ENCODE data around the gene CDKAL1. TPM values are rescaled to one million over a fixed set of nuclear protein-coding genes. Genes with fewer than 3 reads are reported as not detected.

The CDKAL1 gene
- total RNA-seq, 1 experiment from 2014 or later, result 13.8 TPM

DNA sequence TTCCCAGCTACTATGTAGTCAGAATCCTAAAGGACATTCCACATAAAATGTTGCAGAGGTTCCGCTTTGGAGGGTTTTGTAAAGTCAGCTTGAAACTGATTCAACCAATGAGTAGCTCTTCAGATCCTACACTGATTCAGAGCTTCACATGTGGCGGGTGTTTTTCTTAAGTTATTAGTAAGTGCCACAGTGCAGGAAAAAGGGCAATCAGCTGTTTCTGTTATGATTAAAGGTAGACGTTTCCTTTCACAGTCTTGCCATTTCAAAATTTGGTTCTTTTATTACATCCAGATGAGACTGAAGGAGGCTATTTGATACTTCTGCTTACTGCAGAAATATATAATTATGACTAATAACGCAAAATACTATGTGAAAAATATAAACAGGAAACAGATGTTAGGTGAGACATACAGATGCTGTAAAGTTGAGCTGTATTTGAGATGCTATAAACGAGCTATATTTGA lies 443.9 kb downstream of the CDKAL1 start:
- CTCF ChIA-PET, result no interaction called here
- intact Hi-C loops (cut with micrococcal nuclease), result no loop called here
- DNase-seq (no peak), ATAC-seq (no peak)
- Histone ChIP-seq H3K27ac (ENCODE audit: low read length) (no peak overlapping the region), H3K9ac (ENCODE audit: low read length) (no peak overlapping the region), H3K36me3 (ENCODE audit: low read depth, low read length) (no peaks in the 10 kb centered on the region), H3K79me2 (ENCODE audit: low read length) (no peaks in the 10 kb centered on the region), H2AFZ (ENCODE audit: low read length) (no peak overlapping the region), H3K9me2 (replicated peaks; ENCODE audit: low read length) (no peaks in the 10 kb centered on the region), H3K27me3 (ENCODE audit: low read length) (no peaks in the 10 kb centered on the region), H3K9me3 (ENCODE audit: low read length) (no peaks in the 10 kb centered on the region), H3F3A (ENCODE audit: low read length, unreplicated experiment) (no peaks in the 10 kb centered on the region), H3K4me3 (ENCODE audit: low read length) (no peak overlapping the region), H3K4me2 (ENCODE audit: low read length) (no peak overlapping the region), H4K20me1 (ENCODE audit: low read length) (no peaks in the 10 kb centered on the region), H3K4me1 (ENCODE audit: insufficient read depth, low read length) (no peaks in the 10 kb centered on the region)
- TF ChIP-seq, protein P1, sequence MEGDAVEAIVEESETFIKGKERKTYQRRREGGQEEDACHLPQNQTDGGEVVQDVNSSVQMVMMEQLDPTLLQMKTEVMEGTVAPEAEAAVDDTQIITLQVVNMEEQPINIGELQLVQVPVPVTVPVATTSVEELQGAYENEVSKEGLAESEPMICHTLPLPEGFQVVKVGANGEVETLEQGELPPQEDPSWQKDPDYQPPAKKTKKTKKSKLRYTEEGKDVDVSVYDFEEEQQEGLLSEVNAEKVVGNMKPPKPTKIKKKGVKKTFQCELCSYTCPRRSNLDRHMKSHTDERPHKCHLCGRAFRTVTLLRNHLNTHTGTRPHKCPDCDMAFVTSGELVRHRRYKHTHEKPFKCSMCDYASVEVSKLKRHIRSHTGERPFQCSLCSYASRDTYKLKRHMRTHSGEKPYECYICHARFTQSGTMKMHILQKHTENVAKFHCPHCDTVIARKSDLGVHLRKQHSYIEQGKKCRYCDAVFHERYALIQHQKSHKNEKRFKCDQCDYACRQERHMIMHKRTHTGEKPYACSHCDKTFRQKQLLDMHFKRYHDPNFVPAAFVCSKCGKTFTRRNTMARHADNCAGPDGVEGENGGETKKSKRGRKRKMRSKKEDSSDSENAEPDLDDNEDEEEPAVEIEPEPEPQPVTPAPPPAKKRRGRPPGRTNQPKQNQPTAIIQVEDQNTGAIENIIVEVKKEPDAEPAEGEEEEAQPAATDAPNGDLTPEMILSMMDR (conservative IDR thresholded peaks at IDR 0.05; ENCODE audit: low read depth, low read length), result no peak
- TF ChIP-seq EZH2 (IDR thresholded peaks at IDR 0.05; ENCODE audit: low read length, unreplicated experiment) (no peak), EZH2phosphoT487 (IDR thresholded peaks at IDR 0.05; ENCODE audit: borderline replicate concordance, low read length) (no peak)
- POLR2A ChIA-PET (ENCODE audit: unreplicated experiment), result no interaction called here
- BruUV-seq (replicated peaks), result no TSS peak

DNA sequence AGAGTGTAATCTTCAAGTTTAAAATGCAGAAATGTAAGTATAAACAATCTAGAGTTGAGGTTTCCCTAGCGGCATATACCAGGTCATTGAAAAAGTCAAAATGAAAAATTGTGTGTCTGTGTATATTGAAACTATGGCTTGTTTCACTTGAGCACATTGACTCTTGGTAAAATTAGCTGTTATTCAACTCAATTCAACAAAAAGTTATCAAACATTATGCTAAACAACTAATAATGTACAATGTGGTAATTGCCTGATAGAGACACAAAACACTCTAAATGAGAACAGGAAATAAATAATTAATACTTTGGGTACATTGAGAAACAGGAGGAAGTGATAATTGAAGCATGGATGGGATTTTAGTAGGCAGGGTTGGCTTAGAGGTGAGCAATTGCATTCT lies 444.8 kb downstream of the CDKAL1 start:
- no peak for TF ChIP-seq EZH2phosphoT487 (IDR thresholded peaks at IDR 0.05; ENCODE audit: borderline replicate concordance, low read length)
- TF ChIP-seq, protein P1 (conservative IDR thresholded peaks at IDR 0.05; ENCODE audit: low read depth, low read length), result no peak
- no peak for TF ChIP-seq EZH2 (IDR thresholded peaks at IDR 0.05; ENCODE audit: low read length, unreplicated experiment)
- BruUV-seq (replicated peaks), result no TSS peak
- no peaks in the 10 kb centered on the region for H3K27me3 ChIP-seq (ENCODE audit: low read length)
- no peaks in the 10 kb centered on the region for H3F3A ChIP-seq (ENCODE audit: low read length, unreplicated experiment)
- H3K9me2 ChIP-seq (replicated peaks; ENCODE audit: low read length), result no peaks in the 10 kb centered on the region
- ChIA-PET POLR2A (ENCODE audit: unreplicated experiment) (no interaction called here), CTCF (no interaction called here)
- no peak for ATAC-seq
- no peaks in the 10 kb centered on the region for H3K4me1 ChIP-seq (ENCODE audit: insufficient read depth, low read length)
- H2AFZ ChIP-seq (ENCODE audit: low read length), result no peak overlapping the region
- DNase-seq, result no peak
- no peak overlapping the region for H3K4me3 ChIP-seq (ENCODE audit: low read length)
- no peak overlapping the region for H3K4me2 ChIP-seq (ENCODE audit: low read length)
- no peaks in the 10 kb centered on the region for H3K9me3 ChIP-seq (ENCODE audit: low read length)
- no peaks in the 10 kb centered on the region for H4K20me1 ChIP-seq (ENCODE audit: low read length)
- intact Hi-C loops (cut with micrococcal nuclease), result no loop called here
- no peaks in the 10 kb centered on the region for H3K36me3 ChIP-seq (ENCODE audit: low read depth, low read length)
- no peak overlapping the region for H3K27ac ChIP-seq (ENCODE audit: low read length)
- H3K9ac ChIP-seq (ENCODE audit: low read length), result no peak overlapping the region
- no peaks in the 10 kb centered on the region for H3K79me2 ChIP-seq (ENCODE audit: low read length)

DNA sequence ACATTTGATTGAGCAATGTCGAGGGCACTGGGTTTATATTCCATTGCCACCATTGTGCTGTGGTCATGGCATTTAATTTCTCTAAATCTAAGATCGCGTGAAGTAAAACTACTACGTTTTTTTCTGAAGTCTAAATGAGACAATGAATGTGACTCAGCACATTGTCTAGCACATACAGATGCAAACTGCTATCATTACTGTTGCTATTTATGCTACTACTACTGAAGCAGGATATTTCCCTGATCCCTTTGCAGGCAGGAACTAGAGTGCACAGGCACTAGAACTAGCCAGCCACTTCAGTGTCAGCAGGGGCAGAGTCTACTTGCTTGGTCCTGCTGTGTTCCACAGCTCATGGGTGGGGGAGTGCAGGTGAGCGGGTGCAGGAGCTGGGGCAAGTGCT lies 449.7 kb downstream of the CDKAL1 start:
- CTCF ChIA-PET, result no interaction called here
- POLR2A ChIA-PET (ENCODE audit: unreplicated experiment), result no interaction called here
- no TSS peak for BruUV-seq (replicated peaks)
- no peak overlapping the region for H3K27ac ChIP-seq (ENCODE audit: low read length)
- ATAC-seq (no peak), DNase-seq (no peak)
- no peak overlapping the region for H3K4me3 ChIP-seq (ENCODE audit: low read length)
- H3K4me1 ChIP-seq (ENCODE audit: insufficient read depth, low read length), result no peaks in the 10 kb centered on the region
- H3K9me2 ChIP-seq (replicated peaks; ENCODE audit: low read length), result no peaks in the 10 kb centered on the region
- H3K4me2 ChIP-seq (ENCODE audit: low read length), result no peak overlapping the region
- no peaks in the 10 kb centered on the region for H3K9me3 ChIP-seq (ENCODE audit: low read length)
- no peak overlapping the region for H2AFZ ChIP-seq (ENCODE audit: low read length)
- H4K20me1 ChIP-seq (ENCODE audit: low read length), result no peaks in the 10 kb centered on the region
- no peaks in the 10 kb centered on the region for H3K79me2 ChIP-seq (ENCODE audit: low read length)
- intact Hi-C loops (cut with micrococcal nuclease), result no loop called here
- TF ChIP-seq, protein P1 (conservative IDR thresholded peaks at IDR 0.05; ENCODE audit: low read depth, low read length), result no peak
- TF ChIP-seq EZH2 (IDR thresholded peaks at IDR 0.05; ENCODE audit: low read length, unreplicated experiment) (no peak), EZH2phosphoT487 (IDR thresholded peaks at IDR 0.05; ENCODE audit: borderline replicate concordance, low read length) (no peak)
- H3K36me3 ChIP-seq (ENCODE audit: low read depth, low read length), result no peaks in the 10 kb centered on the region
- no peaks in the 10 kb centered on the region for H3F3A ChIP-seq (ENCODE audit: low read length, unreplicated experiment)
- no peaks in the 10 kb centered on the region for H3K27me3 ChIP-seq (ENCODE audit: low read length)
- no peak overlapping the region for H3K9ac ChIP-seq (ENCODE audit: low read length)
